ENCODE results near the gene ARID5A.

The ARID5A gene

GRCh38 chr2:96501886-96502810 lies 34.4 kb upstream of the ARID5A start:
- H3K4me3 ChIP-seq (ENCODE audit: low read length), result no peak overlapping the region
- no peak for TF ChIP-seq CTCF (conservative IDR thresholded peaks at IDR 0.05; ENCODE audit: low read depth, low read length)
- no peak for DNase-seq (ENCODE audit: low read depth)

- DNase-seq (ENCODE audit: low read depth), result no peak
- no peak overlapping the region for H3K4me3 ChIP-seq (ENCODE audit: low read length)
- TF ChIP-seq CTCF (conservative IDR thresholded peaks at IDR 0.05; ENCODE audit: low read depth, low read length), result no peak
These were observed 33.5 kb upstream of the ARID5A start for GRCh38 chr2:96502891-96503636.

- TF ChIP-seq CTCF (conservative IDR thresholded peaks at IDR 0.05; ENCODE audit: low read depth, low read length), result no peak
- H3K4me3 ChIP-seq (ENCODE audit: low read length), result no peak overlapping the region
- DNase-seq (ENCODE audit: low read depth), result no peak
These were observed 32.8 kb upstream of the ARID5A start for GRCh38 chr2:96503637-96504243.

- no peak within 1 kb of the TSS for H3K4me3 ChIP-seq (ENCODE audit: low read length)
- TF ChIP-seq CTCF (conservative IDR thresholded peaks at IDR 0.05; ENCODE audit: low read depth, low read length), result no peak
- DNase-seq (ENCODE audit: low read depth), result peak; percentile 34
These were observed 31.2 kb upstream of the ARID5A start, which contains the start of gene NEURL3 for GRCh38 chr2:96505231-96505889. TSS of gene NEURL3 (minus strand) at chr2:96505357. CDS start at chr2:96505286, 71 bp downstream.

- no peak overlapping the region for H3K4me3 ChIP-seq (ENCODE audit: low read length)
- TF ChIP-seq CTCF (conservative IDR thresholded peaks at IDR 0.05; ENCODE audit: low read depth, low read length), result no peak
- no peak for DNase-seq (ENCODE audit: low read depth)
These were observed 30.3 kb upstream of the ARID5A start for GRCh38 chr2:96506016-96506906.

- no peak overlapping the region for H3K4me3 ChIP-seq (ENCODE audit: low read length)
- no peak for TF ChIP-seq CTCF (conservative IDR thresholded peaks at IDR 0.05; ENCODE audit: low read depth, low read length)
- no peak for DNase-seq (ENCODE audit: low read depth)
These were observed 29.7 kb upstream of the ARID5A start for GRCh38 chr2:96506907-96507240.
